HG03095 (cell line): ENCODE results near the gene ATP8B4.

ENCODE experiments used
- ATAC-seq: cut with Tn5 transposase; IDR thresholded peaks from one replicate; pipeline ENCODE4 v1.9.1; 2021; ENCODE audit warnings: moderate library complexity; ENCODE audit not compliant: unreplicated experiment

Gene ATP8B4

DNA sequence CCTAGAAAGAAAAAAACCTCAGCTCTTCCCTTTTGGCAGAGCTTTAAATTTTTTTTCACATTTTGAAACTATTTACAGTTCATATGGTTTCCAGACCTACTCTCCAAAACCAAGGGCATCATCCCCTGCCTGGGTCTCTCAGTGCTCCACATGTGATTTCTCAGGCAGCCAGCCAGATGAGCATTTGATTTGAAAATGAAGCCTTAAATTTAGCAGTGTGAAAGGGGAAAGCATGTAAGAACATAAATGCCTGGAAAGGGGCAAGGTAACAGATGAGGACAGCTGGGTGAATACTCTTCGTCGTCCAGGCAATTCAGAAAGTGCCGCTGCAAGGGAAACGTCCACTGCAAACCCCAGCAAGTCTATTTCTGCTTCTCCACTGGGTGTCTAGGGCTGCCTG, 94.8 kb downstream of the ATP8B4 start:
- no peak for ATAC-seq

DNA sequence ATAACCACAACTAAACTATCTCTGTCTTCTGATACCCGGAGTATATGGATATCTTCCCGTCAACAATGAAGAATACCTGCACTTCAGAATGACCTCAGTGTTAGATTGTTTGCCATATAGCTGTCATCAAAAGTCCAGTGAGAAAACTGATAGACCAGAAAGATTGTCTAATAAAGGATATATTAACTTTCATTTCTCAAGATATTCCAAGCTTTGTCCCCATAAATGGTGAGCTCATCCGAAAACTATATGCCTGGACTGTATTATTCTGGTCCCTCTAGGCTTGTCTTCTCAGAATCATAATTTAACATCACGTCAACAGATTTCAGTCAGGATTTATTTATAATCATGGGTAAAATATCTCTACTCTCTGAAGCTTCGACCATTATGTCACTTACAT, 100.5 kb downstream of the ATP8B4 start:
- ATAC-seq = no peak

- no peak for ATAC-seq
Observed at GRCh38 chr15:50017522-50017921, 101.5 kb downstream of the ATP8B4 start.

DNA sequence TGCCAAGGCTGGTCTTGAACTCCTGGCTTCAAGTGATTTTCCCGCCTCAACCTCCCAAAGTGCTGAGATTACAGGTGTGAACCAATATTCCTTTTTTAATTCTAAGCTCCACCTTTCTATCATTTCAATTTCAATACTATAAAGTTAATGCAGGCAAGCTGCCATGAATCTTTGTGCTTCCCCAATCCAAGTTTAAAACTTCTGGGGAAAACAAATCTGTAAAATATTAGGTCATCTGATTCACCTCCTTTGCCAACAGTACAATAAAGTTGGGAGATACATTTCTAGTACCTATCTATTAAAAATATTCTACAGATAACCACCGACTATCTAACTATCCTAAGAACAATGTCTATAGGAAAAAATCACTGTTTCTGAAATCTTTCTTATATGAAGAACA, 102.1 kb downstream of the ATP8B4 start:
- no peak for ATAC-seq

GRCh38 chr15:50012790-50013189, 106.2 kb downstream of the ATP8B4 start:
- no peak for ATAC-seq

DNA sequence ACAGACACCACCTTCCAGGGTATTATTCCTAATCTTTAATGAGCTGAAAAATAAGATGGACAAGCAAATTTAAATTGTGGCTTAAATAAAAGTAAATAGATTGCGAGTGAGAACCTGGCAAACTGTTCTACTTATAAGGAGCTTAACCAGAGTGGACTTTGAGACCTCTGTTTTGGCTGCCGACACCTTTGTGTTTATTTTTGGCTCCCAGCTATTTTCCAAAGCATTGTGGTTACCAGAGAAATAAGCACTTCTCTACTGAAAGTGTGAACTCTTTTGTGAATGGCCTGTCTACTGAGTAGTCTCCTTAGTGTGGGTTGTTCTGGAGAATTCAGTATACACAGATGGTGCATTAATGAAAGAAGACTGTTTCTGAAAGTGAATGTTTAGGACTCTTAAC, 109.4 kb downstream of the ATP8B4 start:
- ATAC-seq = no peak

DNA sequence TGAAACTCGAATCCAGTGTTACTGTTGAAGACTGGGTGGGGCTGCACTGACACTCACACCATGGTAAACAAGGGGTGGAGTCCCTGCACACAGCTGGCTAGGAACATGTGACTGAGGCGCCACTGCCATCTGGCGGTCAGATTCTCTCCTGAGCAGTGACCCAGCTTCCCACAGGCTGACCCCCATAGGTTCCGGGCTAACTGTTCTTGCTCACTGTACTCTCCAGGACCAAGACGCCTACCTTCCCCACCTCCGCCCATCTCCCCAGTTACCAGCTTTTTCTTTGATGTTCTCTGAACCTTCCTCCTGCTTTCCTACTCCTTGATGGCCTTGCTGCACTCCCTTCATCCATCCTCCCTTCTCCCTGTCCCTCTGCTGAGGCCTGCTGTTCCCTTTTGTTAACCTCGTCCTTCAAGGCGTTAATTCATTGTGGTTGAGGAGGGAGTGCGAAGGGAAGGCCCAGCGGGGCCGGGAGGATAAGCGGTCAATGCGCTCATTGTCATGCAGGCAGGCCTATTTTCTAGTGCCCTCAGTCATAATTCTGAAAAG, 115.2 kb downstream of the ATP8B4 start:
- ATAC-seq = peak; percentile 100

GRCh38 chr15:49991587-49991986, 127.4 kb downstream of the ATP8B4 start:
- no peak for ATAC-seq

GRCh38 chr15:49990835-49991545, 128.0 kb downstream of the ATP8B4 start:
- ATAC-seq = no peak

DNA sequence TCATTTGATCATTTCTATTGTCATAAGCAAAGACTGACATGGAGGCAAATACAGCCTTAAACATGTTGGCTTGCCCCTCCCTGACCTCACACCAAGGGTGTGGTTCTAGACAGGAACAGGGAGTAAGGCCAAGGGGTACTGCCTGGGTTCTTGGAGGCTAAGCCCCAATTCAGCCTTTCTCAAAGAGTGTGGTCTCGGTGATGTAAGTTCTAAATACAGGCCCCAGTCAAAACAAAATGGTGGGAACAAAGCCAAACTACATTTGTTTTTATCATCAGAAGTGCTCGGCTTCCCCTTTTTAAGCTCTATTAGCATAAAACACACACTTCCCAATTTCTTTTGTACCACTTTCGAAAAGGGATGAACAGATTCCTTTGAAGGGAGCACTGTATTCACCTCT, 129.5 kb downstream of the ATP8B4 start:
- ATAC-seq = no peak

GRCh38 chr15:49988766-49989165, 130.3 kb downstream of the ATP8B4 start:
- ATAC-seq = no peak

DNA sequence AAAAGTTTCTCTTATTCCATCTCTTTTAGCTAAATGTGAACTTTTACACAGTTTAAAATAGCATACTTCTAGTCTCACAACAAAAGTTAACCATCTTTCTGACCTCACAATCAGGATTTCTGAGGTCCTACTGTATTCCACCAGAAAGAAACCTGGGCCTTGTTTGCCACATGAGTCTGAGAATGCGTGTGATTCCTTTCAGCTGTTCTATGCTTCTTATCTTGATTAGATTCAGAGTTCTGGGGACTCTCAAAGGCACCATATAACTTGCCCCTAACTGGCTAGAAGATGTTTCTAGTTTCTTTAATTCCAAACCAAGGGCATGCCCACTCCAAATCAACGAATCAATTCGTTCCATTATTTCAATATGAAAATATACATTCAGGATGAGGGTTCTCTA, 131.1 kb downstream of the ATP8B4 start:
- no peak for ATAC-seq

- ATAC-seq = no peak
Observed at GRCh38 chr15:49987198-49987785, 131.7 kb downstream of the ATP8B4 start.

GRCh38 chr15:49986326-49986725, 132.7 kb downstream of the ATP8B4 start:
- ATAC-seq = no peak

GRCh38 chr15:49985463-49985862, 133.6 kb downstream of the ATP8B4 start:
- no peak for ATAC-seq

- no peak for ATAC-seq
Observed at GRCh38 chr15:49984436-49984835, 134.6 kb downstream of the ATP8B4 start.

GRCh38 chr15:49982584-49982983, 136.4 kb downstream of the ATP8B4 start:
- ATAC-seq = no peak

GRCh38 chr15:49979705-49980382, 139.2 kb downstream of the ATP8B4 start:
- no peak for ATAC-seq

GRCh38 chr15:49978121-49978520, 140.9 kb downstream of the ATP8B4 start:
- no peak for ATAC-seq

- ATAC-seq = no peak
Observed at GRCh38 chr15:49977306-49977705, 141.7 kb downstream of the ATP8B4 start.

DNA sequence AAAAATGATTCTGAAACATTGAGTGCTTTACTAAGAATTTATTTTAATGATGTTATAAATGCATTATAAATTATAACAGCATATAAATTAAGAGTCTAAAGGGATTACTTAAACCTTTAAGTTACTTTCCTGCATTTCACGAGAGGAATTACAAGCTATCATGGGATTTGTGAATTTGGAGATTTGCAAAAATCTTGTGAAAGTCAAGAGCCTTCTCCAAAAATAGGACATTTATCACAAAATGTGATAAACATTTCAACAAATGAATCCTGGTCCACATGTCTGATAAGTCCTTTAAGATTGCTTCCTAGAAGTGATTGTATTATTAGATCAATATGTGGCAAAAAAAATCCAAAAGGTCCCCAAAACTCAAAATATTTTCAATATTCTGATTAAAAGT, 154.5 kb downstream of the ATP8B4 start:
- ATAC-seq = no peak

- no peak for ATAC-seq
Observed at GRCh38 chr15:49964061-49964460, 155.0 kb downstream of the ATP8B4 start.
